IMR-90 (cell line): ENCODE measurements around the gene CNTFR. TPM values are rescaled to one million over a fixed set of nuclear protein-coding genes. Genes with fewer than 3 reads are reported as not detected.

Experiments used
- ATAC-seq: fragments of 200-7000 bp; cut with Tn5 transposase; 2 replicates; pipeline ENCODE4 v1.9.1; 2020; ENCODE audit warnings: low read depth, mild to moderate bottlenecking, moderate library complexity
- BruUV-seq: library from RNA; stranded (reverse); fragments of 400-500 nt; replicated peaks from 2 replicates; lab custom pipeline; 2021; lab: Mats Ljungman, UMichigan
- CTCF ChIA-PET: fragments of 300-600 bp; formaldehyde crosslinking; extraction: SDS; loops from one replicate; lab custom pipeline; 2021; ENCODE audit warnings: antibody characterized with exemption; lab: Yijun Ruan, JAX
- POLR2A ChIA-PET: fragments of 300-600 bp; sonication (Branson Sonifier 250); formaldehyde crosslinking; loops from one replicate; lab custom pipeline; 2022; ENCODE audit warnings: antibody characterized with exemption; ENCODE audit not compliant: unreplicated experiment; lab: Charles Lee
- DNase-seq: peaks from one replicate; pipeline ENCODE4 v3.0.0; 2013
- H2AFZ ChIP-seq: replicated peaks from 2 replicates; pipeline ENCODE3; 2013; ENCODE audit warnings: low read length, mild to moderate bottlenecking; ENCODE audit not compliant: poor library complexity
- H2AK5ac ChIP-seq: 2 replicates; pipeline ENCODE4 v1.6.1; 2013; ENCODE audit warnings: low read depth, low read length, inconsistent platforms
- H2AK9ac ChIP-seq: replicated peaks from 2 replicates; pipeline ENCODE3; 2013; ENCODE audit warnings: mild to moderate bottlenecking, low read depth, low read length, moderate library complexity; ENCODE audit not compliant: poor library complexity
- H2BK120ac ChIP-seq: 2 replicates; pipeline ENCODE4 v1.6.1; 2013; ENCODE audit warnings: low read depth, low read length, inconsistent platforms
- H2BK15ac ChIP-seq: 3 replicates; pipeline ENCODE4 v1.6.1; 2013; ENCODE audit warnings: low read depth, low read length, inconsistent platforms
- H2BK20ac ChIP-seq: 2 replicates; pipeline ENCODE4 v1.6.1; 2013; ENCODE audit warnings: low read depth, mild to moderate bottlenecking, inconsistent platforms, low read length, moderate library complexity
- H2BK5ac ChIP-seq: 2 replicates; pipeline ENCODE4 v1.6.1; 2013; ENCODE audit warnings: mild to moderate bottlenecking, low read depth, low read length, inconsistent platforms; ENCODE audit not compliant: poor library complexity, severe bottlenecking
- H3K14ac ChIP-seq: replicated peaks from 2 replicates; pipeline ENCODE4 v1.6.1; 2013; ENCODE audit warnings: low read depth, low read length, inconsistent platforms
- H3K18ac ChIP-seq: 2 replicates; pipeline ENCODE4 v1.6.1; 2013; ENCODE audit warnings: low read depth, low read length, control low read depth
- H3K23ac ChIP-seq: 2 replicates; pipeline ENCODE4 v1.6.1; 2013; ENCODE audit warnings: low read depth, low read length, inconsistent platforms
- H3K27ac ChIP-seq: 2 replicates; pipeline ENCODE4 v1.5.1; 2013; ENCODE audit warnings: mild to moderate bottlenecking, control low read depth, low read length; ENCODE audit not compliant: insufficient read depth
- H3K27me3 ChIP-seq: 2 replicates; pipeline ENCODE4 v1.6.1; 2013; ENCODE audit warnings: low read length; ENCODE audit not compliant: control insufficient read depth, insufficient read depth
- H3K36me3 ChIP-seq: 2 replicates; pipeline ENCODE4 v1.6.1; 2013; ENCODE audit warnings: low read length, mixed read lengths; ENCODE audit not compliant: control insufficient read depth, insufficient read depth
- H3K4ac ChIP-seq: 2 replicates; pipeline ENCODE4 v1.6.1; 2013; ENCODE audit warnings: low read depth, low read length, inconsistent platforms
- H3K4me1 ChIP-seq: 2 replicates; pipeline ENCODE4 v1.6.1; 2013; ENCODE audit warnings: low read length, mixed read lengths; ENCODE audit not compliant: control insufficient read depth, insufficient read depth
- H3K4me2 ChIP-seq: 2 replicates; pipeline ENCODE4 v1.6.1; 2013; ENCODE audit warnings: low read depth, mild to moderate bottlenecking, control low read depth, low read length, moderate library complexity
- H3K4me3 ChIP-seq: 2 replicates; pipeline ENCODE4 v1.5.1; 2013; ENCODE audit warnings: low read depth, mild to moderate bottlenecking, control low read depth, low read length, moderate library complexity; ENCODE audit not compliant: insufficient read depth
- H3K56ac ChIP-seq: 2 replicates; pipeline ENCODE4 v1.6.1; 2013; ENCODE audit warnings: low read length, inconsistent platforms; ENCODE audit not compliant: insufficient read depth; ENCODE audit errors: extremely low read depth
- H3K79me1 ChIP-seq, 2 experiments: 2 replicates each; pipeline ENCODE4 v1.6.1; 2013; ENCODE audit warnings: low read length in 2 of 2, inconsistent platforms in 1 of 2, low read depth in 1 of 2
- H3K9ac ChIP-seq: 2 replicates; pipeline ENCODE4 v1.6.1; 2013; ENCODE audit warnings: low read depth, low read length, control low read depth
- H3K9me1 ChIP-seq: 2 replicates; pipeline ENCODE4 v1.6.1; 2013; ENCODE audit warnings: low read length, inconsistent platforms; ENCODE audit not compliant: insufficient read depth
- H3K9me3 ChIP-seq: 2 replicates; pipeline ENCODE4 v1.6.1; 2013; ENCODE audit warnings: low read length; ENCODE audit not compliant: control insufficient read depth, insufficient read depth
- H4K20me1 ChIP-seq: 2 replicates; pipeline ENCODE4 v1.6.1; 2013; ENCODE audit warnings: low read length, inconsistent platforms; ENCODE audit not compliant: insufficient read depth
- H4K5ac ChIP-seq: 2 replicates; pipeline ENCODE4 v1.6.1; 2013; ENCODE audit warnings: mild to moderate bottlenecking, low read depth, low read length, control low read depth
- H4K8ac ChIP-seq, 2 experiments: 2 replicates each; pipeline ENCODE4 v1.6.1; 2013; ENCODE audit warnings: low read depth in 2 of 2, low read length in 2 of 2, control low read depth in 1 of 2, inconsistent platforms in 1 of 2
- H4K91ac ChIP-seq: 2 replicates; pipeline ENCODE4 v1.6.1; 2013; ENCODE audit warnings: low read depth, low read length, inconsistent platforms; ENCODE audit not compliant: insufficient read depth
- CEBPB ChIP-seq: IDR thresholded peaks from 2 replicates; pipeline ENCODE4 v1.6.1; 2012; ENCODE audit warnings: low read depth, low read length, improper control_type of control experiment
- CHD1 ChIP-seq: IDR thresholded peaks from 2 replicates; pipeline ENCODE4 v1.6.1; 2012; ENCODE audit warnings: low read depth, low read length, improper control_type of control experiment
- FOS ChIP-seq: fragments of 150-350 bp; IDR thresholded peaks from 2 replicates; pipeline ENCODE4 v1.6.1; 2016; ENCODE audit warnings: low read depth, low read length
- MAFK ChIP-seq: IDR thresholded peaks from 2 replicates; pipeline ENCODE4 v1.6.1; 2012; ENCODE audit warnings: low read depth, low read length, improper control_type of control experiment
- MAZ ChIP-seq: IDR thresholded peaks from 2 replicates; pipeline ENCODE4 v1.6.1; 2012; ENCODE audit warnings: low read depth, mild to moderate bottlenecking, low read length, improper control_type of control experiment, moderate library complexity, borderline replicate concordance
- MXI1 ChIP-seq: IDR thresholded peaks from 2 replicates; pipeline ENCODE4 v1.6.1; 2012; ENCODE audit warnings: low read depth, mild to moderate bottlenecking, low read length, moderate library complexity, borderline replicate concordance
- NFE2L2 ChIP-seq: fragments of 150-350 bp; IDR thresholded peaks from 2 replicates; pipeline ENCODE4 v1.6.1; 2016; ENCODE audit warnings: low read depth, mild to moderate bottlenecking, low read length
- POLR2A ChIP-seq: IDR thresholded peaks from 2 replicates; pipeline ENCODE4 v1.6.1; 2012; ENCODE audit warnings: mild to moderate bottlenecking, low read depth, low read length
- RAD21 ChIP-seq: IDR thresholded peaks from 2 replicates; pipeline ENCODE4 v1.6.1; 2012; ENCODE audit warnings: low read length, improper control_type of control experiment
- RCOR1 ChIP-seq: IDR thresholded peaks from 2 replicates; pipeline ENCODE4 v1.6.1; 2012; ENCODE audit warnings: mild to moderate bottlenecking, low read length, improper control_type of control experiment; ENCODE audit not compliant: insufficient replicate concordance
- SMC3 ChIP-seq: fragments of 150-350 bp; IDR thresholded peaks from 2 replicates; pipeline ENCODE4 v1.6.1; 2016; ENCODE audit warnings: low read depth, mild to moderate bottlenecking, antibody characterized with exemption, low read length, moderate library complexity
- WGBS, 2 experiments: methylation state at CpG; one replicate each; pipeline versions ENCODE4 v1.1.5 to v1.1.7; 2013; ENCODE audit warnings: missing lambda C conversion rate in 2 of 2; ENCODE audit not compliant: insufficient read length in 1 of 2; ENCODE audit errors: extremely low coverage in 2 of 2; 5-methylcytosine and 5-hydroxymethylcytosine counted together
- dilution Hi-C: fragments of 300-500 bp; cut with HindIII; formaldehyde crosslinking; loops from one replicate; pipeline ENCODE4 v1.14.3; 2018; ENCODE audit warnings: low sequenced_read_pairs; ENCODE audit not compliant: unreplicated experiment
- in situ Hi-C: fragments of 300-500 bp; cut with MboI; formaldehyde crosslinking; loops from 3 replicates; pipeline ENCODE4 v1.14.3; 2019; ENCODE audit warnings: low sequenced_read_pairs, inconsistent platforms, mixed read lengths
- intact Hi-C: fragments of 100-400 bp; cut with micrococcal nuclease; formaldehyde crosslinking; loops from 2 replicates; pipeline ENCODE4 v1.10.0; 2022
- polyA plus RNA-seq, 3 experiments: library from polyadenylated mRNA; depleted of rRNA; stranded (reverse); fragments of >200 nt; gene quantifications; 2 replicates each; pipeline ENCODE4 v1.2.3, GENCODE V29; 2012; ENCODE audit warnings: low replicate concordance in 1 of 3
- total RNA-seq: library from RNA; depleted of rRNA; stranded (reverse); fragments of >200 nt; gene quantifications from 2 replicates; pipeline ENCODE4 v1.2.3, GENCODE V29; 2012
- TF ChIP-seq, protein P1 (sequence below): conservative IDR thresholded peaks from 2 replicates; pipeline ENCODE4 v1.5.1; 2012; ENCODE audit warnings: mild to moderate bottlenecking, low read depth, low read length, improper control_type of control experiment
- TF ChIP-seq, protein P2 (sequence below): fragments of 150-350 bp; IDR thresholded peaks from 2 replicates; pipeline ENCODE4 v1.6.1; 2017; ENCODE audit warnings: mild to moderate bottlenecking, antibody characterized with exemption, low read length, low read depth

CNTFR gene
- total and polyA plus RNA-seq, 2 of the 4 experiments (the other 2 are of a cell fraction): not detected

DNA sequence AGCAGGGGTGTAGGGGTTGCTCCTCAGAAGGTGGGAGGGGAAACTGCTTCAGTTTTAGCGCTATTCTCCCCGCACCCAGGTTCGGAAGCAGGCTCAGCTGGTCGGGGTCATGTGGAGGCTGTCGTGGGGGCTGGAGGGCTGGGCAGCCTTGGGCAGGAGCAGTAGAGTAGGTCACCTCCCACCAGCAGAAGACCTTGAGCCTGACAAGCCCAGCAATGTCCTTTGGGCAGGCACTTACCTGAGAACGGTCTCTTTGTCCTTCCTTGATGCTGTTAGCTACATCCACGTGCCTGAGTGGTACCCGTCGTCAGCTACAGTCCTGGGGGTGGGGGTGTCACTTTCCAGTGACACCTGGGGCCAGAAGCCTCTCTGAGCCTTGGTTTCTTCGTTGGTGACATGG, 87.1 kb downstream of the CNTFR start:
- TF ChIP-seq MXI1 (no peak), SMC3 (no peak), NFE2L2 (no peak), MAFK (no peak), MAZ (no peak), CEBPB (no peak), RCOR1 (no peak), POLR2A (no peak), FOS (no peak), RAD21 (no peak), CHD1 (no peak)
- TF ChIP-seq, protein P1, sequence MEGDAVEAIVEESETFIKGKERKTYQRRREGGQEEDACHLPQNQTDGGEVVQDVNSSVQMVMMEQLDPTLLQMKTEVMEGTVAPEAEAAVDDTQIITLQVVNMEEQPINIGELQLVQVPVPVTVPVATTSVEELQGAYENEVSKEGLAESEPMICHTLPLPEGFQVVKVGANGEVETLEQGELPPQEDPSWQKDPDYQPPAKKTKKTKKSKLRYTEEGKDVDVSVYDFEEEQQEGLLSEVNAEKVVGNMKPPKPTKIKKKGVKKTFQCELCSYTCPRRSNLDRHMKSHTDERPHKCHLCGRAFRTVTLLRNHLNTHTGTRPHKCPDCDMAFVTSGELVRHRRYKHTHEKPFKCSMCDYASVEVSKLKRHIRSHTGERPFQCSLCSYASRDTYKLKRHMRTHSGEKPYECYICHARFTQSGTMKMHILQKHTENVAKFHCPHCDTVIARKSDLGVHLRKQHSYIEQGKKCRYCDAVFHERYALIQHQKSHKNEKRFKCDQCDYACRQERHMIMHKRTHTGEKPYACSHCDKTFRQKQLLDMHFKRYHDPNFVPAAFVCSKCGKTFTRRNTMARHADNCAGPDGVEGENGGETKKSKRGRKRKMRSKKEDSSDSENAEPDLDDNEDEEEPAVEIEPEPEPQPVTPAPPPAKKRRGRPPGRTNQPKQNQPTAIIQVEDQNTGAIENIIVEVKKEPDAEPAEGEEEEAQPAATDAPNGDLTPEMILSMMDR: no peak
- TF ChIP-seq, protein P2, sequence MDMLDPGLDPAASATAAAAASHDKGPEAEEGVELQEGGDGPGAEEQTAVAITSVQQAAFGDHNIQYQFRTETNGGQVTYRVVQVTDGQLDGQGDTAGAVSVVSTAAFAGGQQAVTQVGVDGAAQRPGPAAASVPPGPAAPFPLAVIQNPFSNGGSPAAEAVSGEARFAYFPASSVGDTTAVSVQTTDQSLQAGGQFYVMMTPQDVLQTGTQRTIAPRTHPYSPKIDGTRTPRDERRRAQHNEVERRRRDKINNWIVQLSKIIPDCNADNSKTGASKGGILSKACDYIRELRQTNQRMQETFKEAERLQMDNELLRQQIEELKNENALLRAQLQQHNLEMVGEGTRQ: no peak
- H4K8ac ChIP-seq: no peak overlapping the region
- CTCF ChIA-PET: interaction anchor here (0.5 to 2.5 kb wide), 5 partner anchors 64 to 98 kb away, joined by 3 to 13 read pairs (median 3); no protein-coding TSS in a partner anchor
- WGBS, 2 experiments: no CpG with 5 or more reads among the region's 10 CpGs
- in situ Hi-C loops: no loop called here
- H4K91ac ChIP-seq: no peak overlapping the region
- H3K27ac ChIP-seq: no peak overlapping the region
- ATAC-seq (no peak), DNase-seq (no peak)
- H3K4ac ChIP-seq: no peak overlapping the region
- H3K23ac ChIP-seq: no peak overlapping the region
- H3K9ac ChIP-seq: no peak overlapping the region
- POLR2A ChIA-PET: no interaction called here
- H2AFZ ChIP-seq: no peak overlapping the region
- H2AK5ac ChIP-seq: no peak overlapping the region
- no peak overlapping the region for H2AK9ac ChIP-seq
- no TSS peak for BruUV-seq
- no peaks in the 10 kb centered on the region for H3K9me3 ChIP-seq
- no peaks in the 10 kb centered on the region for H3K79me1 ChIP-seq
- no peak overlapping the region for H2BK15ac ChIP-seq
- H3K36me3 ChIP-seq: no peaks in the 10 kb centered on the region
- H2BK120ac ChIP-seq: no peak overlapping the region
- H3K14ac ChIP-seq: no peak overlapping the region
- H3K4me2 ChIP-seq: no peak overlapping the region
- peaks cover 53% of the 10 kb centered on the region for H3K27me3 ChIP-seq
- no peak overlapping the region for H3K56ac ChIP-seq
- no peak overlapping the region for H3K18ac ChIP-seq
- no peaks in the 10 kb centered on the region; the same call in 1 of the 2 replicates for H4K20me1 ChIP-seq
- H2BK20ac ChIP-seq: no peak overlapping the region
- H3K9me1 ChIP-seq: no peaks in the 10 kb centered on the region
- dilution Hi-C loops: no loop called here
- H4K5ac ChIP-seq: no peak overlapping the region
- no peak overlapping the region for H2BK5ac ChIP-seq
- H3K4me1 ChIP-seq: no peaks in the 10 kb centered on the region; the same call in 1 of the 2 replicates
- no peak overlapping the region for H3K4me3 ChIP-seq
- intact Hi-C loops: no loop called here
